ENCODE data around the gene NBPF10. TPM values are rescaled to one million over a fixed set of nuclear protein-coding genes. Genes with fewer than 3 reads are reported as not detected.
"Not testable (repeated sequence)": the region's sequence is repeated elsewhere in the genome, so short reads cannot be mapped to it uniquely, and the experiment has no call there.

Gene NBPF10
- 0.66 and 0.88 TPM in 2 replicates for polyA plus RNA-seq (2012; rRNA removed)
- polyA plus RNA-seq (2012; cell fraction: cytosol; rRNA removed): 0.57 and 0.64 TPM in 2 replicates
- 0.83 and 1.8 TPM in 2 replicates for polyA plus RNA-seq (2012; cell fraction: nucleus; rRNA removed)

GRCh38 chr1:146144465-146144864 is at the start of gene NBPF10:
NBPF10 (minus strand) TSS chr1:146144804; CDS start chr1:146144769, 35 bp downstream.
- H3K9me2 ChIP-seq; H3F3A ChIP-seq (replicated peaks; ENCODE audit: insufficient read depth); CTCF ChIA-PET; H3K9ac ChIP-seq; DNase-seq; H3K9me3 ChIP-seq; H3K4me1 ChIP-seq (ENCODE audit: control insufficient read depth in 1 of 2, insufficient read depth in 2 of 2, low read depth in 1 of 2, low read length in 1 of 2); POLR2A ChIA-PET; H3K4me2 ChIP-seq; H3K36me3 ChIP-seq (replicated peaks in 1 of 2; ENCODE audit: control insufficient read depth in 1 of 2, insufficient read depth in 2 of 2, low read length in 1 of 2); H4K20me1 ChIP-seq (ENCODE audit: insufficient read depth); H2AFZ ChIP-seq (ENCODE audit: low read depth); H3K4me3 ChIP-seq (ENCODE audit: low read depth in 2 of 2, low read length in 1 of 2); H3K27me3 ChIP-seq (ENCODE audit: insufficient read depth); H3K79me2 ChIP-seq (ENCODE audit: insufficient read depth); H3K27ac ChIP-seq (ENCODE audit: low read depth in 2 of 2, low read length in 1 of 2): not testable (repeated sequence)
- WGBS (ENCODE audit: low lambda C conversion rate): no CpG with 5 or more reads among the region's 7 CpGs
- peak; percentile 27 for TF ChIP-seq CTCF (IDR thresholded peaks at IDR 0.05)

GRCh38 chr1:146174531-146174930 is 29.9 kb upstream of the NBPF10 start:
- H3K4me3 ChIP-seq (ENCODE audit: low read depth in 2 of 2, low read length in 1 of 2); H3K9ac ChIP-seq; H3K36me3 ChIP-seq (replicated peaks in 1 of 2; ENCODE audit: control insufficient read depth in 1 of 2, insufficient read depth in 2 of 2, low read length in 1 of 2); H3K9me3 ChIP-seq; DNase-seq; POLR2A ChIA-PET; H3K9me2 ChIP-seq; H3K27me3 ChIP-seq (ENCODE audit: insufficient read depth); H2AFZ ChIP-seq (ENCODE audit: low read depth); CTCF ChIA-PET; H4K20me1 ChIP-seq (ENCODE audit: insufficient read depth); H3K79me2 ChIP-seq (ENCODE audit: insufficient read depth); H3F3A ChIP-seq (replicated peaks; ENCODE audit: insufficient read depth); H3K4me2 ChIP-seq; H3K4me1 ChIP-seq (ENCODE audit: control insufficient read depth in 1 of 2, insufficient read depth in 2 of 2, low read depth in 1 of 2, low read length in 1 of 2): not testable (repeated sequence)
- H3K27ac ChIP-seq (ENCODE audit: low read depth in 2 of 2, low read length in 1 of 2): peak overlapping the region in 1 of 2 experiments; percentile 53; a peak in 3 of 4 replicates
- WGBS (ENCODE audit: low lambda C conversion rate): 17% methylated on average over 1 of the region's 5 CpGs

- H3K27ac ChIP-seq (ENCODE audit: low read depth in 2 of 2, low read length in 1 of 2); H3K36me3 ChIP-seq (replicated peaks in 1 of 2; ENCODE audit: control insufficient read depth in 1 of 2, insufficient read depth in 2 of 2, low read length in 1 of 2); H3K4me3 ChIP-seq (ENCODE audit: low read depth in 2 of 2, low read length in 1 of 2); CTCF ChIA-PET; H3F3A ChIP-seq (replicated peaks; ENCODE audit: insufficient read depth); DNase-seq; H3K4me1 ChIP-seq (ENCODE audit: control insufficient read depth in 1 of 2, insufficient read depth in 2 of 2, low read depth in 1 of 2, low read length in 1 of 2); H3K9ac ChIP-seq; H3K79me2 ChIP-seq (ENCODE audit: insufficient read depth); H3K27me3 ChIP-seq (ENCODE audit: insufficient read depth); H3K4me2 ChIP-seq; H4K20me1 ChIP-seq (ENCODE audit: insufficient read depth); H3K9me2 ChIP-seq; H2AFZ ChIP-seq (ENCODE audit: low read depth); POLR2A ChIA-PET; H3K9me3 ChIP-seq: not testable (repeated sequence)
- no CpG with 5 or more reads among the region's 1 CpG for WGBS (ENCODE audit: low lambda C conversion rate)
These were observed 23.1 kb upstream of the NBPF10 start for GRCh38 chr1:146167740-146168139.

GRCh38 chr1:146167273-146167672 is 22.7 kb upstream of the NBPF10 start:
- H3K4me1 ChIP-seq (ENCODE audit: control insufficient read depth in 1 of 2, insufficient read depth in 2 of 2, low read depth in 1 of 2, low read length in 1 of 2); H3K4me3 ChIP-seq (ENCODE audit: low read depth in 2 of 2, low read length in 1 of 2); H3K79me2 ChIP-seq (ENCODE audit: insufficient read depth); H3F3A ChIP-seq (replicated peaks; ENCODE audit: insufficient read depth); H3K27ac ChIP-seq (ENCODE audit: low read depth in 2 of 2, low read length in 1 of 2); H3K9me3 ChIP-seq; DNase-seq; H3K27me3 ChIP-seq (ENCODE audit: insufficient read depth); H4K20me1 ChIP-seq (ENCODE audit: insufficient read depth); CTCF ChIA-PET; H3K36me3 ChIP-seq (replicated peaks in 1 of 2; ENCODE audit: control insufficient read depth in 1 of 2, insufficient read depth in 2 of 2, low read length in 1 of 2); H3K9ac ChIP-seq; H3K4me2 ChIP-seq; H2AFZ ChIP-seq (ENCODE audit: low read depth); H3K9me2 ChIP-seq; POLR2A ChIA-PET: not testable (repeated sequence)
- no CpG with 5 or more reads among the region's 1 CpG for WGBS (ENCODE audit: low lambda C conversion rate)

Other genes with a start within 250 kb of the NBPF10 start
- 2.1 and 2.6 TPM in 2 replicates for gene ITGA10, start 234.8 kb downstream of the NBPF10 start, polyA plus RNA-seq (2012; rRNA removed)
- 26.1 and 34.5 TPM in 2 replicates for gene PEX11B, start 226.1 kb downstream of the NBPF10 start, polyA plus RNA-seq (2012; rRNA removed)
- gene RBM8A, start 217.3 kb downstream of the NBPF10 start, polyA plus RNA-seq (2012; rRNA removed): 236 TPM in 2 replicates
- 39.1 and 39.4 TPM in 2 replicates for gene LIX1L, start 186.8 kb downstream of the NBPF10 start, polyA plus RNA-seq (2012; rRNA removed)
- 2.6 and 3.6 TPM in 2 replicates for gene ANKRD34A, start 180.2 kb downstream of the NBPF10 start, polyA plus RNA-seq (2012; rRNA removed)
- gene POLR3GL, start 180.1 kb downstream of the NBPF10 start, polyA plus RNA-seq (2012; rRNA removed): 15.8 and 17.3 TPM in 2 replicates
- gene TXNIP, start 148.2 kb downstream of the NBPF10 start, polyA plus RNA-seq (2012; rRNA removed): 44.6 and 77.3 TPM in 2 replicates
- gene HJV, start 123.1 kb downstream of the NBPF10 start, polyA plus RNA-seq (2012; rRNA removed): 0.05 TPM in 1 of 2 replicates, not detected in the other
- 7.2 and 9.4 TPM in 2 replicates for gene NOTCH2NLA, start 84.2 kb upstream of the NBPF10 start, polyA plus RNA-seq (2012; rRNA removed)